ENCODE results near the gene FAXDC2. TPM values are rescaled to one million over a fixed set of nuclear protein-coding genes. Genes with fewer than 3 reads are reported as not detected.
A peak's percentile ranks its signal among the peaks of the same experiment; 100 is the strongest.

Gene FAXDC2
- total and polyA plus RNA-seq, 2 of the 13 experiments (the other 11 are each of a cell fraction or from before 2014, with no cell fraction given), result 4.7 to 58.8 TPM

- TF ChIP-seq HMGXB4 (CRISPR knock-in tag; IDR thresholded peaks at IDR 0.05; ENCODE audit: borderline replicate concordance in 1 of 2, low read depth in 1 of 2), result no peak; a peak in 1 of 4 replicates
- peak; percentile 5 for TF ChIP-seq ZNF564 (CRISPR knock-in tag; IDR thresholded peaks at IDR 0.05)
- TF ChIP-seq ETS1 (CRISPR knock-in tag; IDR thresholded peaks at IDR 0.05), result no peak
- no peak for TF ChIP-seq RARA (CRISPR knock-in tag; IDR thresholded peaks at IDR 0.05)
- TF ChIP-seq RBM22 (optimal IDR thresholded peaks at IDR 0.05; ENCODE audit: low read length), result peak; percentile 60
- TF ChIP-seq ZNF17 (CRISPR knock-in tag; IDR thresholded peaks at IDR 0.05), result no peak
- TF ChIP-seq ZNF772 (CRISPR knock-in tag; IDR thresholded peaks at IDR 0.05), result no peak; the same call in 1 of the 2 replicates
- TF ChIP-seq GTF2F1 (IDR thresholded peaks at IDR 0.05; ENCODE audit: low read length), result no peak
- TF ChIP-seq ZNF326 (CRISPR knock-in tag; IDR thresholded peaks at IDR 0.05; ENCODE audit: borderline replicate concordance), result no peak
- TF ChIP-seq GABPA (IDR thresholded peaks at IDR 0.05; ENCODE audit: low read depth, low read length), result no peak
- no peak for TF ChIP-seq GABPA (CRISPR knock-in tag; IDR thresholded peaks at IDR 0.05; ENCODE audit: low read depth)
- peak; percentile 40; the same call in 1 of the 2 replicates for TF ChIP-seq IKZF5 (CRISPR knock-in tag; IDR thresholded peaks at IDR 0.05)
- TF ChIP-seq FOXO4 (CRISPR knock-in tag; conservative IDR thresholded peaks at IDR 0.05), result no peak
- no peak for TF ChIP-seq ZNF597 (CRISPR knock-in tag; IDR thresholded peaks at IDR 0.05)
- TF ChIP-seq RORA (CRISPR knock-in tag; IDR thresholded peaks at IDR 0.05), result no peak
- no peak for TF ChIP-seq LCORL (IDR thresholded peaks at IDR 0.05)
- TF ChIP-seq LCORL (CRISPR knock-in tag; IDR thresholded peaks at IDR 0.05), result peak; percentile 66; the same call in 1 of the 2 replicates
- no peak for TF ChIP-seq ZUFSP (CRISPR knock-in tag; IDR thresholded peaks at IDR 0.05; ENCODE audit: borderline replicate concordance)
- TF ChIP-seq CTCF (CRISPR knock-in tag; IDR thresholded peaks at IDR 0.05), result peak; percentile 56
Observed at GRCh38 chr5:154857530-154858296, 7.3 kb upstream of the FAXDC2 start (continued).

Data from HepG2 (cell line).